HG03066 (cell line): Measurements from ENCODE around the gene RUNX2.
A peak's percentile ranks its signal among the peaks of the same experiment; 100 is the strongest.

ENCODE experiments used
- ATAC-seq: cut with Tn5 transposase; IDR thresholded peaks from one replicate; pipeline ENCODE4 v1.9.1; 2021; ENCODE audit warnings: low read depth; ENCODE audit not compliant: unreplicated experiment

RUNX2 gene

DNA sequence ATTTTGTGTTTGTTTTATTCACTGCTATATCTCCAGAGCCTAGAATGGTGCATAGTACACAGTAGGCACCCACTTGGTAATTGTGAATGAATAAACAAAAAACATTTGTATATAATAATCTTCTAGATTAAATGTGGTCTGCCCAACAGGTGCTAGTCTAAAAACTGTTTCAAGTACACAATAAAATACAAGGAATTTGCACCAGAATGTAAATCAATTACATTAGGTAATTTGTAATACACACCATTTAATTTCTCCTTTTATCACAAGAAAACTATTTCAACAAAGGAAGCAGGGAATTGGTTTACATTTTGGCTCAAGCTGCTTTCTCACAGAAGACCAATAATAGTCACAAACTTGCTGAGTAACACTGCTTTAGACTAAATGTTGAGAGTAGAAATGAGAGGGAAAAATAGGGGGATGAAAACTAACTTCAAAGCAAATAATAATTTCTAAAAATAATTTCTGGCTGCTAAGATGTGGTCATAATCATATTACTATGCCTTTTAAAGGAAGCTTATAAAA, 22.1 kb downstream of the RUNX2 start:
- ATAC-seq: no peak

DNA sequence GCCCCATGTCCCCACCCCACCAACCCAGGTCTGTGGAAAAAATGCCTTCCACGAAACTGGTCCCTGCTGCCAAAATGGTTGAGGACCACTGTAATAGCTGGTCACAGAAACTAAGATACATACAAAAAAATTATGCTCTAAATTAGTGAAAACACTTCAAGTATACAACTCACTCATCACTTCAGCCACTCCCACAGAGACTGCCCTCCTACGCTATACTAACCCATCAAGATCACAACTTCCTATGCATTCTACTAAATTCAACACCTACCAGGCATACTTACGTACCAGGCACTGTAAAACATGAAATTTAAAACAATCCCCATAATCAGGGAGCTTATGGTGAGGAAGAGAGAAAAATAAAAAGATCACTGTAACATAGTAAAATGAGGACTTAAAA, 22.9 kb downstream of the RUNX2 start:
- ATAC-seq: no peak

DNA sequence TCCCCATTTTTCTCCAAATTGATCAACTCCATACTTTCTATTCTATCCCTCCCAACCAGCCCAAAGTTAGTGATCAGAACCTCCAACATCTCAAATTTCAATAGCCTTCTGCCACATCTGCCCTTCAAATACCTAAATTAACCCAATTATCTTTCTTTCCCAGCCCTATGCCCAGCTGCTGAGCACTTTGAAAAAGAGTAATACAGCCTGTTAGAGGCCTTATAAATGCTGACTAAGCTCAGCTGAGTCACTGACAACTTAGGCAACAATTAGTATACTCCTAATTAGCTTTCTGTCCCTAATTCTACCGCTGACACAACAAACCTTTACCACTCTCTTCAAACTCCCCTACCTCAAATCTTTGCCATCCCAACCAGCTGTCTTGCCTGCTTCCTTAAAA, 23.5 kb downstream of the RUNX2 start:
- ATAC-seq: no peak

DNA sequence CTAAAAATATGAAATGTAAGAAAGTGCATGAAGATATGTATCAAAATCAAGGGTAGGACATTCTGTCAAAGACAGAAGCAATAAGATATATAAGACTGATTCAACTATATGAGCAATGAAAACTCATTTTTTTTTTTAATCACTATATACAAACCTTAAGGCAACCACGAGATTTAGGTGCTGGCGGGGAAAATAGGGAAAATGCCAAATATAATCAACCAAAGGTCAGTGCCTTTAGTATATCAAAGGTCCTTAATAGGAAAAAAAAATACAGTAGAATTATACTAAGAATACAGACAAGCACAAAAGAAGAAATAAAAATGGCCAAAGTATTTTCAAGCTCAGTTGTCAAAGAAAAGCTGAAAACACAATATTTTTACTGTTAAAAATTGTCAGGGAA, 25.5 kb downstream of the RUNX2 start:
- no peak for ATAC-seq

DNA sequence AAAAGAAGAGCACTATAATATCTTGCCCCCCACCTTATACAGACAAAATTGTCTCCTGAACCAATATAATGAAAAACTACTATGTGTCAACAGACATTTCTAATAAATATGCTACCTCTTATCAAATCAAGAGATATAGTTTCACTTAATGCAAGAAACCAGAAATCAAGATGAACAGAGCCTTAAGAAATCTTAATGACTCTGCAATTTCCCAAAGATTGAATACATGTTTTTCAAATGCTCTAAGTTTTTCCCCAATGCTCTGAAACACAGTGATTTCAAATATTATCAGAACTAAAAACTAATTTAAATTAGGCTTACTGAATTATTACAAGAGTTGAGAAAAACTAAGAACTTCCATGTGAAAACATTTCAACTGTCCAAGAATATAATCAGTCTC, 36.3 kb downstream of the RUNX2 start:
- ATAC-seq: no peak

DNA sequence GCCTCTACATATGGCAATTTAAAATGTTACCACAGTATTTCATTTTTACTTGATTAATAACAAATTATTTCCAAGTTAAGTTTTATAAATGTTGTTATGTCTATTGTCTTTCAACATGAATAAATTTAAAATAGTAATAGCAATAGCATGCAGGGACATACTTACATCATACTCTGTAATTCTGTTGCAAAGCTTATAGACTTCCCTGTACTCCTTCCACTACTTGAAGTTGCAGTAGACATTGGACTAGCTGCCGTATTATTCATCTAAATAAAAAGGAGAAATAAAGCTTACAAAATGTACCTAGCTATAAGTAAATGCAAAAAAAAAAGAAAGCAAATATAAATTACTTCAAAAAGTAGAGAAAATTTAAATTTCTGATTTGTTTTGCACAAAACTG, 36.9 kb downstream of the RUNX2 start:
- ATAC-seq: no peak

DNA sequence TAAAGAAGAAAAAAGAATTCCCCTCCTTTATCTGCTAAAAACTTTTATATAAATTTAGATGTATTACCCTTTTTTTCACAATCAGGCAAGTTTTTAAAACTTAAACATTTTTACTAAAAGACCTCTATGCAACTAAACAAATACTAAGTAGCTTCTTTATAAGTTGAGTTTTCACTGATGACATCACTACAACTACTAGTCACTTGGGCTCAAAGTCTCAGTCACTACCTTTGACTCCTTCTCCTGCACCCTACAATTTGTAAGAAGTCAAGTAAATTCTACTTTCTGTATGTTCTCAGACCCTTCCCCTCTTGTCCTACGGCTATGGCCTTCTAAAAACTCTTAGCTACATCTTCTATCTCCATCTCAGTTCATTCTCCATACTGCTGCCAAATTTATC, 38.4 kb downstream of the RUNX2 start:
- no peak for ATAC-seq

DNA sequence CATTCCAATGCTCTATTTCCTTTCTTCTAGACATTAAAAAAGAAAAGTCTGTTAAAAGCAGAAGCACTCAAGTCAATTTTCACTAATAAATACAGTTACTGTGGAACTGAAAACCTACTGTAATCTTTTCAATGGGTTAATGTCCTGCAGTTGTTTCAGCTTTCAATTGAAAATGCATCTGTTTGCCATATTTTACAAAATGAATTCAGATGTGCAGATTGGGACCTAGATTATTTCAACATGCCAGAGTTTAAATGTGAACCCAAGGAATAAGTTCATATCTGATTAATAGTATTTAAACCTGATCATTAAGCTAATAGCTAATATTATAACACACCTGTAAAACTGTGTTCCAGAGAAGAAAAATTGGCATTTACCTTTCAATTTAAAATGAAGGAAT, 39.9 kb downstream of the RUNX2 start:
- ATAC-seq: no peak

DNA sequence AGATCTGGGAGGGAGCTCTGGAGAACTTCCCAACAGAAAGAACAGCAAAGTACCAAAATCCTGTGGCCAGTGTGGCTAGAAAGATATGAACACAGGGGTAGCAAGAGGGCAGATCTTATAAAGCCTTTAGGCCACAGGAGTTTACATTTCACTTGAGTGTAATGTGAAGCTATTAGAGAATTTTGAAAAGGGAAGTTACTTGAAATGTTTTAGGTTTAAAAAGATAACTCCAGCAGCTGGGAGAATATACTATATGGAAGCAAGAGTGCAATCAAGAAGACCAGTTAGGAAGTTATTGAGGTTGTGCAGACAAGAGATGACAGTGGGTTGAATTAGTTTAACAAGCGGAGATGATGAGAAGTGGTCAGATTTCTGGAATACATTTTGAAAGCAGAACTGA, 41.7 kb downstream of the RUNX2 start:
- ATAC-seq: no peak

DNA sequence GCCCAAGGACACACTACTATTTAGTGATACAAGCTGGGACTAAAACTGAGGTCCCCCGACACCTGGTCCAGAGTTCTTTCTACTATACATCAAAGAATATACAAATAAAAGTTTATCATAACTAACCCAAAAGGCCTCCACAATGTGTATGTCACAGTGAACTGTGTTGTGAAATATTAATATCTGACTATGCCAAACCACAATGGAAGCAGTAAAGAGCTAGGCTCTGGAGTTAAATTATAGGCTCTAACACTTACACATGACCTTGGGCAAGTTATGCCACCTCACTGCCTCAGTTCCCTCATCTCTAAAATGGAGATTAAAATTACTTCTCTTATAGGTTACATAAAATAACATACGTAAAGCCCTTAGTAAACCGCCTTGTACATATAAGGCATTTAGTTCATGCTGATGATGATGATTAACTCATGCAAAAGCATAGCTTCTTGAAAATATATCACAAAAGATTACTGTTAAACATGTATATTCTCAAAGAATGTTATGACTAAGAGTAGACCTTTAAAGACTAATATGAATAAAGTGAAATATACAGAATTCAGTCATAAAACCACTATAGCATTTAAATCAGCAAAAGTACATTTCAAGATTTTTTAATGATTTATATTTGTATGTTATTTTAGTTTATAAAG, 43.9 kb downstream of the RUNX2 start:
- ATAC-seq: no peak

DNA sequence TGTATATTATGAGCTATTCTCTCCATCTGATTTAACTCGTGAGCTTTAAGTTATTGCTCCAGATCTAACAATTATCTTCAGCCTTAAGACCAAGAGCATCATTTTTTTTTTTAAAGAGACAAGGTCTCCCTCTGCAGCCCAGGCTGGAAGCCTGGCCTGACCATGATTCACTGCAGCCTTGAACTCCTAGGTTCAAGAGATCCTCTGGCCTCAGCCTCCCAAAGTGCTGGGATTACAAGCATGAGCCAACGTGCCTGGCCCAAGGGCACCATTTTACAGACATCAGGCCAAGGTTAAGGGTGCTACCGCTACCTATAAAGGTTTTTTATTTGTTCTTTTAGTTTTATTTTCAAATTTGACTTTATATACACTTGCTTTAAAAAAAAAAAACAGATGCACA, 47.3 kb downstream of the RUNX2 start:
- ATAC-seq: no peak

DNA sequence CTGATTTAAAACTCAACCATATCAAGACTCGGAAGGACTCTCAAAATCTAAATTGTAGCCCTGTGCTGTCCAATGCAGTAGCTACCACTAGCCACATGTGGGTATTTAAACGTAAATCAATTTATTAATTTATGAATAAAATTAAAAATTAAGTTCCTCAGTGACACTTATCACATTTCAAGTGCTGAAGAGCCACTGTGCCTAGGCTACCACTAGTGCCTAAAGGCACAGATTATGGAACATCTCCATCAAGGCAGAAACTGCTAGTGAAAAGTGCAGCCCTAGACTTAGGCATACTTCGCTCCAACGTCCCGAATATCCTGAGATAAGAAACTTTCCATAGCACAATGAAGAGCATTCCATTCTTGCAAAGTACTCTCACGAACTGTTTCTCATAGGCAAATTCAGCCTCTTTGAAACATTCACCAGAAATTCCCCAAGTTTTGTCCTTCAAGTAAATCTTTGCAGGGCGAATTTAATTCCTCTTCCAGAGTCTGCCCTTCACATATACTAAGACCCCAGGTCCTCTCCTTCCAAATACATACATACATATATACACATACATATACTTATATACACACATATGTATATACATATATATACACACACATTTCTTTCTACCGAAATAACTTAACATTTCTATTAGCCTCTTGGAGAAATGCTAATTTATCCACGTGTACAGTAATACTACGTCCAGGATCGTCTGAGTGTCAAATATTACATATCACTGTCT, 48.3 kb downstream of the RUNX2 start:
- ATAC-seq: no peak

DNA sequence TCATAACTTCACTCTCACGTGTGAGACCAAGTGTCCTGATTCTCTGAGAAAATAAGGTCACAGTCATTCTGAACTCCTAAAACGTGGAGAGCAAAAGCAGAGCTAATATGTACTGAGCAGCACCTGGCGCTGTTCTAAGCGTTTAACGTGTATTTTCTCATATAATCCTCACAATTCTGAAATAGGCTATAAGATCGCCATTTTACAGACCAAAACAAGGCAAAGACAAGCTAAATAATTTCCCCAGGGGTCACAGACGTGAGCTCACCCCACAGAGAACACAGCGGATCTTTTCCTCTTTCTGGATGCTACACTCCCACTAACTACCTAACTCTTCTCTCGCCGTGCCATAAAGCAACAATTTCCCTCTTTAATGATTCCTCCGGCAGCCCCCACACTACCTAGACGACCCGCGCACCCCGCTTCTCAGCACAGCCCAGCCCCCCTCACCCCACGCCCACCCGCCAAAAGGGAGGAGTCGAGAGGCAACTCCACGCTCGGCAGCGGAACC, 49.0 kb downstream of the RUNX2 start:
- peak; percentile 3 for ATAC-seq

DNA sequence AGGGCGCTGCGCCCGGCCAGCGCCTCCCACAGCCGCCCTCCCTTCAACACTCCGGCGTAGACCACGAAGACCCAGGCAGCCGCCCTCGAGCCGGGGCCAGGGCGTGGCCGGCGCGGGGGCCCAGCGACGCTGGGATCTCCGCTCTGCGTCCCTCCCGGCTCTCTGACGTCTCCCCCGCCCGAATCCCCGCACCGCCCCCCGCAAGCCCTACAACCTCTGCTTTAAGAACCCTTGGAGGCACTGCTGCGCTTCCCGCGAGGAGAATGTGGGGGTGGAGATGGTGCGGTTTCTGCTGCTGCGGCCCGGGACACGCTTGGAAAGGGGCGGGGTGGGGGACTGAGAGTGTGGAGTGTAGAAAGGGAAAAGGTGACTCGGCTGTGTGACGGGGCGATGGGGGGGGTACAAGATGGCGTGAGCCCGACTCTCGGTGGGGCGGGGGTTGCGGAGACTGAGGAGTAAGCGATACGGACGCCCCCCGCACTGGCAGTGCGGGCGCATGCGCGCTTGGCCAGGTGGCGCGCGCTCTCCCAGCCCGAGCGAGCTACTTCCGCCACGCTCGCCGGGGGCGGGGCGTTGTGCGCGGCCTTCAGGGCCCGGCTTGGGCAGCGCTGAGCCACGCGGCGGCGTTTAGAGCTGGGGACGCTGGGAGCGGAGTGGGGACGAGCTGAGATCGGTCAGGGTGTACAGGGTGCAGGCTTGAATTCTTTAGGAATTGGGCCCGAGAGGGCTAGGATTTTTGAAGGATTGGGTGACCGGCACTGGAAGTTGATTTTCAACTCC, 49.6 kb downstream of the RUNX2 start, which contains the start of gene SUPT3H:
TSS of gene SUPT3H (minus strand) at position 381 of the 780 bp plus-strand sequence.
- peak; percentile 91 for ATAC-seq

DNA sequence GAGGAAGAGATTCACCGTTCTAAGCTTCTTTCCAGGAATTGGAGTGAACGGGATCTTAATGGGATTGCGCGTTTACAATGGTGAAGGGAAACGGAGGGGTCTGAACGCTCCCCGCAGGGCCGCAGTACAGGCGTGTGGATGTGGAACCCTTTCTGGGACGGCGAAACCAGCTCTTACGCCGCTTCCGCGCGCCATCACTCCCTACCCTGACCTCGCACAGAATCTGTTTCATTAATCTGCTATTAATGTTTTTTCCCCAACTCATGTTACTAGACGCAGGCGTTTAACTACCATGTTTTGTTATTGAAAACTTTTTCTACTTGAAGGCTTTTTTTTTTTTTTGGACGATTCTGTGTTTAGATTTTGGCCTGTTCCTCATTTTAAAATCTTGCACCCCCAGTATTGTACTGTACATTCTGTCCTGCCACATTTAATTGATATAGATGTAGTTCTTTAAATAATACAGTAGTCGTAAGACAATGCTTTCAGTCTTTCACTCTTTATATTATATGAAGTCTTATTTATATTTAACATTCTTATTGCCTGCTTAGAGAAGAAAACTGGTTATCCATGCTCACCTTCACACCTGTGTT, 50.3 kb downstream of the RUNX2 start:
- ATAC-seq: peak; percentile 25

DNA sequence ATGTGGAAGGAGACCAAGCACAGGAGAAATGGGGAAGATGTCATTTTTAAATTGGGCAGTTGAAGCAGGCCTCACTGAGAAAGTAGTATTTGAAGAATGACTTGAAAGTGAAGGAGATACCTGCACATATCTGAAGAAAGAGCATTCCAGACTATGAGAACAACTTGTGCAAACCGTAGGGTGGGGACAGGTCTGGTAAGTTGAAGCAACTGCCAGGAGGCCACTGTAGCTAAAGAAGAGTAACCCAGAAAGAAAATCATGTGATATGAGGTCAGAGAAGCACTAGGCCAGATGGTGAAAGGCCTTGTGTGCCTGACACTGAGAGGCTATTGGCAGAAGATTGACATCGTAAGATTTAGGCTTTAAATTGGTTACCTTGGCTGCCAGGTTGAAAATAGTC, 54.3 kb downstream of the RUNX2 start:
- ATAC-seq: no peak

DNA sequence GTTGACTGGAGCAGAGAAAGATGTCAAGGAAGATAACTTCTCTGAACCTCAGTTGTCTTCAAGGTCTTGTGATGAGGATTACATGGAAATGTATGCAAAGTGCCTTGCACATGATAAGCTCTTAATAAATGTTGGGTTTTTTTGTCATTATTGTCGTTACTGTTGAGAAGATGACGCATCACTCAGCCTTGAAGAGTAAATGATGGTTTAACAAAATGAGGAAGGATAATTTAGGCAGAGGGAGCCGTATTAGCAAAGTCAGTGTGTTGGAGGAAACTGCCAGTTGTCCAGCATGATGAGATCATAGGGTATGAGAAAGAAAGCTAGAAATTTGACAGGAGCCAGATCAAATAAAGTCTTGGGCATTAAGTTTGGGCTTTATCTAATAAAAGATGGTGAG, 58.4 kb downstream of the RUNX2 start:
- no peak for ATAC-seq

DNA sequence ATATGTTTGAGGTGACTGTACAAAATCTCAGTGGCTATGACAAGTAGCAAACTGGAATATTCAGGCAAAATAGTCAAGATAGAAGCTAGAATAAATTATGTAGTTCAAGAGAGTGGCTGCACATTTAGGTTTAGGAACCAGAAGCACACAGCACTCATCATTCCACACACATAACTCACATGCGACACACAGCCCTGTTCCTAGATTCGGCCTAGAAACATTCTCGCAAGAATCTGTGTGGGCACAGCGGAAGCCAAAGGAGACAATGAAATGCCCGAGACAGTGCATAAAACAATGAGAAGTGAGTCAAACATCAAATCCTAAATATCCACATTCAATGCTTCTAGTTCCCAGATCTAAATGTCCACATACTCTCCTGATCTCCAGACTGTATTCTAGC, 59.1 kb downstream of the RUNX2 start:
- no peak for ATAC-seq

DNA sequence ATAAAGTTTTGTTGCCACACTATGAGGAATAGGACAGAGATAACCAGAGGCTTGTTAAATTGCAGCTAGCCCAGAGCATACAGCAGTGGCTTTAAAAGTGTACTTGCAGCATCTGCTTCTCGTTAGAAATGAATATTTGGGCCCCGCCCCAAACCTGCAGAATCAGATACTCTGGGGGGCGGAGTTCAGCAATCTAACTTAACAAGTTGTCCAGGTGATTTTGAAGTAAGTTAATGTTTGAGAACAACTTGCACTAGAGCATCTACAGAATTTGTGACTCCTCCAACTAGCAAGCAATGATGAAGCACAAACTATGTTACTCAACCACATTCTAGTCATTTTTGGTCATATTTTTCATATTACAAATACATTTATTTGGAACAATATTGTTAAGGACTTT, 60.2 kb downstream of the RUNX2 start:
- ATAC-seq: no peak

DNA sequence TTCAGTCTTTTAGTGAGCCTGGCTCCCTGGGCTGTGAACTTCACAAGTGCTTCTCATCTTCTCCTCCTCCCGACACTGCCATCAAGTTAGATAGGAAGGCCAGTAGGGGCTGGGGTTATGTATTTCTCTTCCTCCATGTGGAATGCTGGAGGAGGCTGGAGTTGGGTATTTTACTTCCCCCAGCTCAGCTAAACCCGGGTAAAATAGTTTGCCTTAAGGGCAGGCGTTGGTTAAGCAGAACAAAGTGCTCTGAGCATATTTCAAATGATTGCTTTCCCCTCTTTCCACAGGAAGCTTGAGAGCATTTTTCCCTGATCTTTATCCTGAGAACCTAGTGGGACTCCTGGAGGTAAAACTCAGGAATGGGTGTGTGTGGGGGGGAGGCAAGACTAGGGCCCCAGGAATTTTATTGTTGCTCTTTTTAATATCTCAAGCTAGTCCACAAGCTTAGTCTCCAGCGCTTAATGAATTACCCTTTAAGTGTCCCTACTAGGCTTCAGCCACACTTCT, 66.5 kb downstream of the RUNX2 start:
- ATAC-seq: no peak
